ENCODE data around the gene CD200.

Gene CD200

GRCh38 chr3:112338021-112338726, 5.2 kb downstream of the CD200 start:
- no peak overlapping the region for H3K4me3 Mint-ChIP-seq

GRCh38 chr3:112338727-112339056, 5.7 kb downstream of the CD200 start:
- ATAC-seq (replicated peaks; ENCODE audit: extremely low read depth, poor library complexity, severe bottlenecking) (no peak), DNase-seq (ENCODE audit: low spot score in 2 of 2) (no peak)
- Mint-ChIP-seq H3K9me3 (no peaks in the 10 kb centered on the region), H3K27ac (ENCODE audit: low read depth) (no peak overlapping the region), H3K4me3 (no peak overlapping the region), H3K36me3 (ENCODE audit: insufficient read depth) (no peaks in the 10 kb centered on the region), H3K4me1 (no peaks in the 10 kb centered on the region), H3K27me3 (peaks cover 8% of the 10 kb centered on the region)

More at GRCh38 chr3:112338021-112338726, 5.2 kb downstream of the CD200 start:
- Mint-ChIP-seq H3K36me3 (ENCODE audit: insufficient read depth) (no peaks in the 10 kb centered on the region), H3K9me3 (no peaks in the 10 kb centered on the region), H3K27ac (ENCODE audit: low read depth) (no peak overlapping the region), H3K4me1 (no peaks in the 10 kb centered on the region), H3K27me3 (peaks cover 10% of the 10 kb centered on the region)
- DNase-seq (ENCODE audit: low spot score in 2 of 2): no peak
- ATAC-seq (replicated peaks; ENCODE audit: extremely low read depth, poor library complexity, severe bottlenecking): no peak

DNA sequence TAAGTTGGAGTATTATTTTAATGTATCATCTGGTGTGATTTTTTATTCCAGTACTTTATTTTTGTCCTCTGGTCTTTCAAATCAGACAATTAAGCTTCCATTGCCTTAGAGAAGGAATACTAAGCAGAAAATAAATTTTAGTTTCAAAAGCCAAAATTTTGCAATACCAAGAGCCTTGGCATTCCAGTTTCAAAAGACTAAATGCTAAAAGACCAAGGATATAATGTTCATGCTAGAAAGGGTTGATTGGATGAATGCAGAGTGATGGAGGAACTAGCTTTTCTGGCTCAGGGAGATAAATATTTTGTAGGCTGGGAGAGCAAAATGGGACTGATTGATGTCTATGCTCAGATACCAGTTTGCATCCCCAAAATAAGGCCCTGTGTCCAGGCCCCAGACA, 6.2 kb downstream of the CD200 start:
- ATAC-seq (replicated peaks; ENCODE audit: extremely low read depth, poor library complexity, severe bottlenecking): no peak
- H3K9me3 Mint-ChIP-seq: no peaks in the 10 kb centered on the region
- no peaks in the 10 kb centered on the region for H3K36me3 Mint-ChIP-seq (ENCODE audit: insufficient read depth)
- no peak for DNase-seq (ENCODE audit: low spot score in 2 of 2)
- no peaks in the 10 kb centered on the region for H3K4me1 Mint-ChIP-seq
- H3K27ac Mint-ChIP-seq (ENCODE audit: low read depth): no peak overlapping the region
- no peak overlapping the region for H3K4me3 Mint-ChIP-seq
- peaks cover 3% of the 10 kb centered on the region for H3K27me3 Mint-ChIP-seq

DNA sequence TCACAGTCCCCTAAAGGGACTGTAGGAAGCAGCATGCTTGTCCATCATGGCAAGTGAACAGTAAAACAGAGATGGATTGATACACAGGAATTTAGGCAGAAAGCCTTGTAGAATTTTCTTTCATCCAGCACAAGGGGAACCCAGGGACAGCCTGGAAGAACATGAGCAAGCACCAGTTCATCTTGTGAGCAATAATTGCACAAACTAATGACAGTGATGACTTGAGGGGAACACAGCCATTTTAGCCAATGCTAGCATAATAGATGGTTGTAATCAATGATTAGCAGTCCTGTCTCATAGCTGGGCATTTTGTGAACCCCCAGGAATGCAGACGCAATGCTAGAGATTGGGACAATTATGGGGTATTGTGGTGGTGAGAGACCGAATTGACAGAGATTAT, 6.7 kb downstream of the CD200 start:
- H3K27me3 Mint-ChIP-seq: no peaks in the 10 kb centered on the region
- H3K36me3 Mint-ChIP-seq (ENCODE audit: insufficient read depth): no peaks in the 10 kb centered on the region
- no peak overlapping the region for H3K27ac Mint-ChIP-seq (ENCODE audit: low read depth)
- H3K9me3 Mint-ChIP-seq: no peaks in the 10 kb centered on the region
- DNase-seq (ENCODE audit: low spot score in 2 of 2) (no peak), ATAC-seq (replicated peaks; ENCODE audit: extremely low read depth, poor library complexity, severe bottlenecking) (no peak)
- no peaks in the 10 kb centered on the region for H3K4me1 Mint-ChIP-seq
- H3K4me3 Mint-ChIP-seq: no peak overlapping the region

DNA sequence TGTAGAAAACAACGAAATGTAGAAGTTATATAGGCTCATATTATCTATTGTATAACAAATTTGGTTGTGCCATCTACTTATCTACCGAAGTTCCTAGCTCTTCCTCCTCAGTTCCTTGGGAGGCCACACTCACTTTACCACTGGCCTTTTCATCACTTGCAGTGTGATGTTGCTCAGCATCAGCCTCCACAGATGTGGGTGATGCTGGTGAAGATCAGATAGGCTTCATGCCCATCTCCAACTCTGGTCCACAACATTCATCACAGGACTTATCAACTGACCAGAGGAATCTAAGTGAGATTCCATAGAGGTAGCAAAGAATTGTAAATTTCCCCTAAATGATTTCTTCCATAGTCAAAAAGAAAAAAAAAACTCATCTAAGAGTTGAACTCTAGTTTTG, 8.4 kb downstream of the CD200 start:
- Mint-ChIP-seq H3K27me3 (peaks cover 8% of the 10 kb centered on the region), H3K9me3 (no peaks in the 10 kb centered on the region), H3K4me1 (no peaks in the 10 kb centered on the region), H3K27ac (ENCODE audit: low read depth) (no peak overlapping the region), H3K36me3 (ENCODE audit: insufficient read depth) (peaks cover 4% of the 10 kb centered on the region), H3K4me3 (no peak overlapping the region)
- DNase-seq (ENCODE audit: low spot score in 2 of 2): no peak
- ATAC-seq (replicated peaks; ENCODE audit: extremely low read depth, poor library complexity, severe bottlenecking): no peak

- no peak for DNase-seq (ENCODE audit: low spot score in 2 of 2)
- Mint-ChIP-seq H3K4me1 (no peaks in the 10 kb centered on the region), H3K9me3 (no peaks in the 10 kb centered on the region), H3K4me3 (no peak overlapping the region), H3K27me3 (peaks cover 13% of the 10 kb centered on the region), H3K36me3 (ENCODE audit: insufficient read depth) (peaks cover 9% of the 10 kb centered on the region), H3K27ac (ENCODE audit: low read depth) (no peak overlapping the region)
- no peak for ATAC-seq (replicated peaks; ENCODE audit: extremely low read depth, poor library complexity, severe bottlenecking)
These were observed 12.7 kb downstream of the CD200 start for GRCh38 chr3:112345681-112346080.

DNA sequence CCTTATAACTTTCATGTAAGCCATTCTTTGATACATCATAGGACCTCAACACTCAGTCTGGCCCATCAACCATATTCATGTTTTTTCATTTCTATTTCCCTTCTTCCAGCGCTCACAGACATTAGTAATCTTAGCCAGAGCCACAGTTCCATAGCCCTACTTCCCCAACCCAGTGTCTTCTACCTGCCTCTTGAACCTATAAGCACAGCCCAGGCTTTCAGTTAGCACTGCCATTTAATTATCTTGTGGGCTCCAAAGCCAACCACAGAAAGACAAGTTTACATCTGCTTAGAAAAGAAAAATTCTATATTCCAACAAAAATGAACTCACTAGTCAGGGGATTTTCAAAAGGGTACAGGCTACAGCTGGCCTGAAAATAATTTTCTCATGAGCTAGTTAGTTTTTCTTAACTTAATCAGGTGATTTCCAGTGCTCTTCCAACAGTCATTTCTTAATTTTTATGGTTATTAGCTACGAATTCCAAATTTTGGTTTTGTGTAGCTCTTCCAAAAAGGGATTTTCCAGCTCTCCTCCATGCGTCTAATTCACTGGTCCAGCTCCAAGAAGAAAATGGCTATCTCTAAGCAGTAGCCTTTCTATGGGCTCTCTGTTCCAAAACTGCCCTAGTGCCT, 13.7 kb downstream of the CD200 start:
- no peaks in the 10 kb centered on the region for H3K9me3 Mint-ChIP-seq
- peaks cover 13% of the 10 kb centered on the region for H3K27me3 Mint-ChIP-seq
- DNase-seq (ENCODE audit: low spot score in 2 of 2): no peak
- no peak overlapping the region for H3K27ac Mint-ChIP-seq (ENCODE audit: low read depth)
- no peak overlapping the region for H3K4me3 Mint-ChIP-seq
- ATAC-seq (replicated peaks; ENCODE audit: extremely low read depth, poor library complexity, severe bottlenecking): no peak
- no peaks in the 10 kb centered on the region for H3K4me1 Mint-ChIP-seq
- peaks cover 9% of the 10 kb centered on the region for H3K36me3 Mint-ChIP-seq (ENCODE audit: insufficient read depth)

GRCh38 chr3:112348943-112349342, 16.0 kb downstream of the CD200 start:
- Mint-ChIP-seq H3K4me1 (no peaks in the 10 kb centered on the region), H3K9me3 (no peaks in the 10 kb centered on the region), H3K36me3 (ENCODE audit: insufficient read depth) (peaks cover 9% of the 10 kb centered on the region), H3K27ac (ENCODE audit: low read depth) (no peak overlapping the region), H3K27me3 (peaks cover 13% of the 10 kb centered on the region), H3K4me3 (no peak overlapping the region)
- DNase-seq (ENCODE audit: low spot score in 2 of 2) (no peak), ATAC-seq (replicated peaks; ENCODE audit: extremely low read depth, poor library complexity, severe bottlenecking) (no peak)

DNA sequence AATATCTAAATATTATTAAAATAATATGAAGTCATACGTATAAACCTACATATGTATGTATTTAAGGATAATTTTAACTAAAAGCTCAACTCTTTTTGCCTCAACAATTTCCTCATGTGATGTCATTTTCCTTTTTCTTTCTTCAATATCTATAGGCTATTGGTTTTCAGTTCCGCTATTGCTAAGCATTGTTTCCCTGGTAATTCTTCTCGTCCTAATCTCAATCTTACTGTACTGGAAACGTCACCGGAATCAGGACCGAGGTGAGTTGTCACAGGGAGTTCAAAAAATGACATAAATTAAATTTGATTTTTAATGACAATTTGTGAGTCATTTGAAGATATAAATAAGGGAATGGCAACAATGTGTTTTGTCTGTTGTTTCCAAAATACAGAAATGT, 16.6 kb downstream of the CD200 start:
- Mint-ChIP-seq H3K4me3 (no peak overlapping the region), H3K27ac (ENCODE audit: low read depth) (no peak overlapping the region), H3K4me1 (no peaks in the 10 kb centered on the region), H3K27me3 (peaks cover 13% of the 10 kb centered on the region), H3K36me3 (ENCODE audit: insufficient read depth) (peaks cover 9% of the 10 kb centered on the region), H3K9me3 (no peaks in the 10 kb centered on the region)
- ATAC-seq (replicated peaks; ENCODE audit: extremely low read depth, poor library complexity, severe bottlenecking) (no peak), DNase-seq (ENCODE audit: low spot score in 2 of 2) (no peak)

GRCh38 chr3:112350018-112350810, 17.3 kb downstream of the CD200 start:
- ATAC-seq (replicated peaks; ENCODE audit: extremely low read depth, poor library complexity, severe bottlenecking): no peak

GRCh38 chr3:112351036-112351435, 18.1 kb downstream of the CD200 start:
- Mint-ChIP-seq H3K36me3 (ENCODE audit: insufficient read depth) (peaks cover 7% of the 10 kb centered on the region), H3K9me3 (no peaks in the 10 kb centered on the region), H3K4me1 (no peaks in the 10 kb centered on the region), H3K27me3 (peaks cover 9% of the 10 kb centered on the region), H3K4me3 (no peak overlapping the region), H3K27ac (ENCODE audit: low read depth) (no peak overlapping the region)
- DNase-seq (ENCODE audit: low spot score in 2 of 2) (no peak), ATAC-seq (replicated peaks; ENCODE audit: extremely low read depth, poor library complexity, severe bottlenecking) (no peak)

More at GRCh38 chr3:112350018-112350810, 17.3 kb downstream of the CD200 start:
- Mint-ChIP-seq H3K27me3 (peaks cover 13% of the 10 kb centered on the region), H3K4me3 (no peak overlapping the region), H3K27ac (ENCODE audit: low read depth) (no peak overlapping the region), H3K4me1 (no peaks in the 10 kb centered on the region), H3K9me3 (no peaks in the 10 kb centered on the region), H3K36me3 (ENCODE audit: insufficient read depth) (peaks cover 7% of the 10 kb centered on the region)
- no peak for DNase-seq (ENCODE audit: low spot score in 2 of 2)

DNA sequence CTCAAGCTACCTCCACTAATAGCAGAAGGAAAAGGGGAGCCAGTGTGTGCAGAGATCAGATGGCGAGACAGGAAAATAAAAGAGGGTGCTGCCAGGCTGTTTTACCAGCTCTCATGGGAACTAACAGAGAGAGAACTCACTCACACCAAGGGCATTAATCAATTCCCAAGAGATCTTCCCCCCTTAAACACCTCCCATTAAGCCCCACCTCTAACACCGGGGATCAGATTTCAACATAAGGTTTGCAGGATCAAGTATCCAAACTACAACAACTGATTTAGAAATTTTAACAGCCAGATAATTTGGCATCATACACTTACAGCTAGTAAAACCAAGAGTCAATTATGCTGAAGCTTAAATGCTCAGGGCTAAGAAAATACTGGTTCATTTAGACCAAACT, 18.9 kb downstream of the CD200 start:
- peaks cover 1% of the 10 kb centered on the region for H3K27me3 Mint-ChIP-seq
- no peaks in the 10 kb centered on the region for H3K4me1 Mint-ChIP-seq
- no peak overlapping the region for H3K27ac Mint-ChIP-seq (ENCODE audit: low read depth)
- no peak for DNase-seq (ENCODE audit: low spot score in 2 of 2)
- ATAC-seq (replicated peaks; ENCODE audit: extremely low read depth, poor library complexity, severe bottlenecking): no peak
- H3K4me3 Mint-ChIP-seq: no peak overlapping the region
- H3K36me3 Mint-ChIP-seq (ENCODE audit: insufficient read depth): peaks cover 4% of the 10 kb centered on the region
- no peaks in the 10 kb centered on the region for H3K9me3 Mint-ChIP-seq

DNA sequence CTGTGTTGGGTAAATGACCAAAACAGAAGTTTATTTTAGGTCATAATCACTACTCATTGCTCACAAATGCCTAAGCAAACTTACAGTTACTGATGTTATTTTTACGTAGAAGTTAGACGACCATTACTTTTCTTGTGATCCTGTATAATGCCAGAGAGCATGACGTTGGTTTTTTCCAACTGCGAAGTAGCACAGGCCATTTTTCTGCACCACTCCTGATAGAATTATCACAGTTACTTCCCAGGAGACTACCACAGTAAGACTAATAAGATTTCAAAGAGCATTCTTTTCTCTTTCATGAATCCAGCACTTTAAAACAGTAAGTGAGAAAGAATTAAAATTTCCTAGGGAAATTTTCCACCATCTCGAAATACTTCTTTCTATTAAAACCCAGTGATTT, 19.8 kb downstream of the CD200 start:
- Mint-ChIP-seq H3K27ac (ENCODE audit: low read depth) (no peak overlapping the region), H3K36me3 (ENCODE audit: insufficient read depth) (peaks cover 2% of the 10 kb centered on the region), H3K4me1 (no peaks in the 10 kb centered on the region), H3K4me3 (no peak overlapping the region), H3K27me3 (no peaks in the 10 kb centered on the region), H3K9me3 (no peaks in the 10 kb centered on the region)
- ATAC-seq (replicated peaks; ENCODE audit: extremely low read depth, poor library complexity, severe bottlenecking) (no peak), DNase-seq (ENCODE audit: low spot score in 2 of 2) (no peak)
